Measurements from ENCODE around the gene MLC1. TPM values are rescaled to one million over a fixed set of nuclear protein-coding genes. Genes with fewer than 3 reads are reported as not detected.

The MLC1 gene
- total RNA-seq, 4 donors from 2014 or later = 0.07 to 0.13 TPM; not detected in 2

GRCh38 chr22:50064453-50064852 is 20.8 kb downstream of the MLC1 start:
- H3K36me3 ChIP-seq = no peaks in the 10 kb centered on the region
- H3K4me3 ChIP-seq = no peak overlapping the region
- no peak for TF ChIP-seq EP300 (IDR thresholded peaks at IDR 0.05)
- TF ChIP-seq POLR2AphosphoS5 (IDR thresholded peaks at IDR 0.05) = no peak
- TF ChIP-seq CTCF (IDR thresholded peaks at IDR 0.05) = no peak
- no peak for TF ChIP-seq POLR2A (IDR thresholded peaks at IDR 0.05)
- peaks cover 68% of the 10 kb centered on the region for H3K27me3 ChIP-seq
- 65 to 76% methylated on average over 4 to 8 of the region's 18 CpGs for WGBS, 2 donors (ENCODE audit: low coverage in 1 of 2)
- peaks cover 0 to 3% (median 0%) of the 10 kb centered on the region in 3 donors for H3K4me1 ChIP-seq
- no peaks in the 10 kb centered on the region for H3K9me3 ChIP-seq
- H3K27ac ChIP-seq = no peak overlapping the region
- no peak for ATAC-seq

GRCh38 chr22:50063589-50064393 is 21.4 kb downstream of the MLC1 start:
- WGBS, 2 donors (ENCODE audit: low coverage in 1 of 2) = 74 to 87% methylated on average over 3 to 6 of the region's 23 CpGs
- peaks cover 75% of the 10 kb centered on the region for H3K27me3 ChIP-seq
- no peak for TF ChIP-seq POLR2A (IDR thresholded peaks at IDR 0.05)
- no peak for TF ChIP-seq EP300 (IDR thresholded peaks at IDR 0.05)
- TF ChIP-seq CTCF (IDR thresholded peaks at IDR 0.05) = no peak
- no peak for TF ChIP-seq POLR2AphosphoS5 (IDR thresholded peaks at IDR 0.05)

GRCh38 chr22:50062509-50063135 is 22.6 kb downstream of the MLC1 start:
- no peaks in the 10 kb centered on the region for H3K36me3 ChIP-seq
- 90 to 95% methylated on average over 10 to 11 of the region's 19 CpGs for WGBS, 2 donors (ENCODE audit: low coverage in 1 of 2)
- peaks cover 0 to 20% (median 7%) of the 10 kb centered on the region in 3 donors for H3K4me1 ChIP-seq
- H3K27ac ChIP-seq = no peak overlapping the region
- H3K9me3 ChIP-seq = no peaks in the 10 kb centered on the region
- ATAC-seq = no peak
- peaks cover 82% of the 10 kb centered on the region for H3K27me3 ChIP-seq
- no peak for TF ChIP-seq POLR2AphosphoS5 (IDR thresholded peaks at IDR 0.05)
- TF ChIP-seq POLR2A (IDR thresholded peaks at IDR 0.05) = no peak
- TF ChIP-seq EP300 (IDR thresholded peaks at IDR 0.05) = no peak
- no peak for TF ChIP-seq CTCF (IDR thresholded peaks at IDR 0.05)
- H3K4me3 ChIP-seq = no peak overlapping the region

More at GRCh38 chr22:50063589-50064393, 21.4 kb downstream of the MLC1 start:
- no peak for ATAC-seq
- no peaks in the 10 kb centered on the region for H3K36me3 ChIP-seq
- H3K27ac ChIP-seq = no peak overlapping the region
- no peaks in the 10 kb centered on the region for H3K9me3 ChIP-seq
- H3K4me1 ChIP-seq = peaks cover 0 to 10% (median 3%) of the 10 kb centered on the region in 3 donors
- no peak overlapping the region for H3K4me3 ChIP-seq

GRCh38 chr22:50061824-50062355 is 23.3 kb downstream of the MLC1 start:
- H3K27ac ChIP-seq = no peak overlapping the region
- 68% methylated on average over 5 of the region's 17 CpGs; no CpG with 5 or more reads in 1 of the 2 donors for WGBS, 2 donors (ENCODE audit: low coverage in 1 of 2)
- no peaks in the 10 kb centered on the region for H3K9me3 ChIP-seq
- no peak overlapping the region for H3K4me3 ChIP-seq
- no peaks in the 10 kb centered on the region for H3K36me3 ChIP-seq
- no peak for ATAC-seq
- peaks cover 0 to 20% (median 7%) of the 10 kb centered on the region in 3 donors for H3K4me1 ChIP-seq
- H3K27me3 ChIP-seq = peaks cover 87% of the 10 kb centered on the region
- no peak for TF ChIP-seq EP300 (IDR thresholded peaks at IDR 0.05)

GRCh38 chr22:50061141-50061823 is 23.9 kb downstream of the MLC1 start:
- Histone ChIP-seq H3K27me3 (peaks cover 89% of the 10 kb centered on the region), H3K27ac (no peak overlapping the region), H3K36me3 (no peaks in the 10 kb centered on the region), H3K9me3 (no peaks in the 10 kb centered on the region), H3K4me3 (no peak overlapping the region), H3K4me1 (peaks cover 0 to 20% (median 7%) of the 10 kb centered on the region in 3 donors)
- WGBS, 2 donors (ENCODE audit: low coverage in 1 of 2) = 50 to 70% methylated on average over 2 to 6 of the region's 27 CpGs
- no peak for TF ChIP-seq POLR2AphosphoS5 (IDR thresholded peaks at IDR 0.05)
- no peak for TF ChIP-seq EP300 (IDR thresholded peaks at IDR 0.05)
- no peak for TF ChIP-seq POLR2A (IDR thresholded peaks at IDR 0.05)
- TF ChIP-seq CTCF (IDR thresholded peaks at IDR 0.05) = no peak
- no peak for ATAC-seq

All from gastroesophageal sphincter (tissue), 4 donors.